Colonic mucosa (tissue), 4 donors: ENCODE results near the gene DNAJC15. TPM values are rescaled to one million over a fixed set of nuclear protein-coding genes. Genes with fewer than 3 reads are reported as not detected.

Experiments used
- DNase-seq: peaks from one replicate; pipeline ENCODE4 v3.0.0-alpha.2; 2020
- H3K27ac ChIP-seq: fragments of 200-600 bp; one replicate; pipeline ENCODE4 v1.8.0; 2021
- H3K27me3 ChIP-seq: fragments of 200-600 bp; one replicate; pipeline ENCODE4 v1.8.0; 2021
- H3K36me3 ChIP-seq: fragments of 200-600 bp; one replicate; pipeline ENCODE4 v1.8.0; 2021
- H3K4me1 ChIP-seq: fragments of 200-600 bp; one replicate; pipeline ENCODE4 v1.8.0; 2021; ENCODE audit warnings: mild to moderate bottlenecking
- H3K4me3 ChIP-seq: fragments of 200-600 bp; one replicate; pipeline ENCODE4 v1.8.0; 2021
- H3K9ac ChIP-seq, 2 donors: one replicate each; pipeline ENCODE4 v1.7.0; 2013; ENCODE audit warnings: control low read depth in 2 of 2, low read depth in 2 of 2, low read length in 2 of 2
- H3K9me3 ChIP-seq: fragments of 200-600 bp; one replicate; pipeline ENCODE4 v1.8.0; 2021
- CTCF ChIP-seq: fragments of 200-600 bp; IDR thresholded peaks from one replicate; pipeline ENCODE4 v1.8.0; 2022; ENCODE audit warnings: antibody characterized with exemption, mild to moderate bottlenecking
- intact Hi-C: fragments of 100-400 bp; cut with DNase I; formaldehyde crosslinking; loops from one replicate; pipeline ENCODE4 v1.14.1; 2022
- total RNA-seq, 2 donors: library from RNA; stranded (reverse); fragmentation: NEBNext Ultra II Directional in 1 of 2; extraction: Animal tissue kit (Norgen Biotek cat#: 25700) in 1 of 2; gene quantifications; one replicate each; pipeline ENCODE4 v1.2.1, GENCODE V29; 2021
- donor health status: healthy.
- donor health status: DM: no; HTN: no; CAD: no.
- donor health status: DM: no; HTN: no; CAD: no.

DNAJC15 gene
- total RNA-seq, 2 donors from 2014 or later, result 6.6 to 14.6 TPM

- H3K4me3 ChIP-seq, result no peak overlapping the region
- H3K36me3 ChIP-seq, result no peaks in the 10 kb centered on the region
- H3K9me3 ChIP-seq, result no peaks in the 10 kb centered on the region
- no peak overlapping the region for H3K9ac ChIP-seq
- no peak for DNase-seq
- H3K27ac ChIP-seq, result no peak overlapping the region
- no peaks in the 10 kb centered on the region for H3K4me1 ChIP-seq
- no peaks in the 10 kb centered on the region for H3K27me3 ChIP-seq
- TF ChIP-seq CTCF, result no peak
- intact Hi-C loops, result no loop called here
Measured at GRCh38 chr13:43095771-43096719, 72.7 kb downstream of the DNAJC15 start.

GRCh38 chr13:43100667-43101066 lies 77.3 kb downstream of the DNAJC15 start:
- TF ChIP-seq CTCF, result no peak
- Histone ChIP-seq H3K27me3 (no peaks in the 10 kb centered on the region), H3K4me3 (no peak overlapping the region), H3K9ac (no peak overlapping the region), H3K4me1 (no peaks in the 10 kb centered on the region), H3K27ac (no peak overlapping the region), H3K36me3 (no peaks in the 10 kb centered on the region), H3K9me3 (no peaks in the 10 kb centered on the region)
- DNase-seq, result no peak
- intact Hi-C loops, result no loop called here

DNA sequence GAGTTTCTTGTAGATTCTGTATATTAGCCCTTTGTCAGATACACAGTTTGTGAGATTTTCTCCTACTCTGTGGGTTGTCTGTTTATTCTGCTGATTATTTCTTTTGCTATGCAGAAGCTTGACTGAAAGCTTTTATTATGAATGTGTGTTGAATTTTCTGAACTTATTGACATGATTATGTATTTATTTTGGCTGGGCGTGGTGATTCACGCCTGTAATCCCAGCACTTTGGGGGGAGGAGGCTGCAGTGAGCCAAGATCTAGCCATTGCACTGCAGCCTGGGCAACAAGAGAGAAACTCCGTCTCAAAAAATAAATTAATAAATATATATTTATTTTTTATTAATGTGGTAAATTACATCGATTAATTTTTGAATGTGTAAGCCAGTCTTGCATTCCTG lies 78.9 kb downstream of the DNAJC15 start:
- no peaks in the 10 kb centered on the region for H3K27me3 ChIP-seq
- H3K27ac ChIP-seq, result no peak overlapping the region
- H3K4me1 ChIP-seq, result no peaks in the 10 kb centered on the region
- DNase-seq, result no peak
- no peaks in the 10 kb centered on the region for H3K9me3 ChIP-seq
- no peaks in the 10 kb centered on the region for H3K36me3 ChIP-seq
- no peak for TF ChIP-seq CTCF
- no peak overlapping the region for H3K9ac ChIP-seq
- intact Hi-C loops, result no loop called here
- no peak overlapping the region for H3K4me3 ChIP-seq

DNA sequence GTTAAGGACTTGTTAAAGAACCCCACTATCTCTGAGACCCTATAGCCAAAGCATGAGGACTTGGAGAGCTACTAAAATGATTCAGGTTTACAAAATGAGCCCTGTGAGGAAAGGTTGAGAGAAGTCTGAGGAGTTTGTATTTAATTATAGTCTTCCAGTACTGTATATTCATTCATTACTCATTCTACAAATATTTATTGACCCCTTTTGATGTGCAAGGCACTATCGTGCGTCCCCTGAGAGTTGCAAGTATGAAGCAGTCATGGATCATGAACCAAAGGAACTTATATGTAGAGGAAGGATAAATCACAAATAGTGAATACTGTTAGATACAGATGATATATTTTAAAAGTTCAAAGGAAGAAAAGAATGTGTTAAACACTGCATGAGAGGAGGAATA lies 84.4 kb downstream of the DNAJC15 start:
- no peaks in the 10 kb centered on the region for H3K4me1 ChIP-seq
- no peak for TF ChIP-seq CTCF
- no peak overlapping the region for H3K9ac ChIP-seq
- H3K36me3 ChIP-seq, result no peaks in the 10 kb centered on the region
- no peak for DNase-seq
- no peak overlapping the region for H3K4me3 ChIP-seq
- no peaks in the 10 kb centered on the region for H3K27me3 ChIP-seq
- H3K27ac ChIP-seq, result no peak overlapping the region
- H3K9me3 ChIP-seq, result no peaks in the 10 kb centered on the region
- intact Hi-C loops, result no loop called here

DNA sequence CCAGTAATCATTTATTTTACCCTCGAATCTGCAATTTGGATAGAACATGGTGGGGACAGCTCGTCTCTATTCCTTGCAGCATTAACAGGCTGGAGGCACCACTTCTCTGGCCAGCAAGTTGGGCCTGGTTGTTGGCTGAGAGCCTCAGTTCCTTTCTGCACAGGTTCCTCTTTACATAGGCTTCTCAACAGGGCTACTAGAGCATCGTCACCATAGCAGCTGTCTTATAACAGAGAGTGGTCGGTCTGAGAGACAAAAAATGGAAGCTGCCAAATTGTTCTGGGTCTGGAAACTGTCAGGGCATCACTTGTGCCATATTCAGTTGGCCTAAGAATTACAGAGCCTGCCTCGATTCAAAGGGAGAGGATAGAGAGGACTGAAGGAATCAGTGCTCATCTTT lies 86.7 kb downstream of the DNAJC15 start:
- intact Hi-C loops, result no loop called here
- Histone ChIP-seq H3K36me3 (no peaks in the 10 kb centered on the region), H3K27ac (no peak overlapping the region), H3K9me3 (no peaks in the 10 kb centered on the region), H3K27me3 (no peaks in the 10 kb centered on the region), H3K9ac (no peak overlapping the region), H3K4me1 (no peaks in the 10 kb centered on the region), H3K4me3 (no peak overlapping the region)
- DNase-seq, result no peak
- TF ChIP-seq CTCF, result no peak
